ENCODE results near the gene TMOD2. TPM values are rescaled to one million over a fixed set of nuclear protein-coding genes. Genes with fewer than 3 reads are reported as not detected.

Gene TMOD2
- polyA plus RNA-seq, 1 donor (not counting 4 experiments of a cell fraction or from before 2014, with no cell fraction given): 5.2 TPM

DNA sequence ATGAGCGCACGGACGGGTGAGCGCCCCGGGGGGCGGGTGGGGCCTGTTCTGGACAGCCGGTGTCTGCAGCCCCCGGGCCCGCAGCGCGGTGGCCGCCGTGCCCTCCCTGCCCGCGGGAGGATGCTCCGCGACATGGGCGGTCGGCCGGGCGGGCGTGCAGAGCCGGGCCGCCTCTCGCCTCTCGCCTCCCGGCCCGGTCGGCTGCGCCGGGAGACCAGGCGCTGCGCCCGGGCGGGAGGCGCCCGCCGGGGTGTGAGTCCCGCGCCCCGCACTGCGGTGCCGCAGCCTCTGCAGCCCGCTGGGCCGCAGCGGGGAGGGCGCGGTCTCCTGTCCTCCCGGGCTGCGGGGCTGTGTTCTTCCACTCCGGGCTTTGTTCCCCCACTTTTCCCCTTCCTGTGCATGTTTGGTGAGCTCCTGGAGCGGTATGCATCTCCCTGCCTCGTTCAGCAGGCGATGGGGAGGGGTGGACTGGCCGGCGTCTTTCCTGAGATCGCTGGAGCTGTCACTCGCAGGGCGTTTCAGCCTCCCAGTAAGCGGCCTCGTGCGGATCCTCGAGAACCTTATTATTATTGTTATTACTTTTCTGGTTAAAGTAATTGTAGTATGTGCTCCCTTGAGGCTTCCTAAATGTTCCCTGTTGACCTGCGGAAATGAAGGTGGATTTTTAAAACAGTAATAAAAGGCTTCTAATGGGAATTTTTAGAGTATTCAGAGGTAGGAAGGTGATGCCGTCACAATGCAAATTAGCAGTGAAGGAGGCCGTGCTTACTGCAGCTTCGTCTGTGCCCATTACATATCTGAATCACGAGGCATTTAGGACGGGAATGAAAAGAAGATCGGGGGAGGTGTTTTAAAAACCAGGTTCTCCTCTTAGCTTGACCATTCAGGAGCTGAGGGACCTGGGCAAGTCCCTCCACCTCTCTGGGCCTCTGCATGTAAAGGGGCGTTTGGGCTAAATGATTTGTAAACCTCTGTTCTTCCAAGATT, 593 bp downstream of the TMOD2 start:
- DNase-seq (ENCODE audit: low read depth, low spot score) (no peak), FAIRE-seq (peak; percentile 68)
- no peaks in the 10 kb centered on the region for H3K9me3 ChIP-seq (ENCODE audit: control insufficient read depth, low read depth, low read length)
- peaks cover 4% of the 10 kb centered on the region for H3K27me3 ChIP-seq (ENCODE audit: control insufficient read depth, extremely low read depth, insufficient read depth, low read length)
- no peak overlapping the region for H3K27ac ChIP-seq (ENCODE audit: control insufficient read depth, insufficient read depth, low read length)
- H4K20me1 ChIP-seq (ENCODE audit: control insufficient read depth, extremely low read depth, insufficient read depth, low read length): no peaks in the 10 kb centered on the region
- H3K36me3 ChIP-seq (ENCODE audit: control insufficient read depth in 2 of 2, extremely low read depth in 1 of 2, insufficient read depth in 2 of 2, low read length in 2 of 2): no peaks in the 10 kb centered on the region
- no peaks in the 10 kb centered on the region for H3K9me1 ChIP-seq (ENCODE audit: control insufficient read depth, extremely low read depth, insufficient read depth, low read length)
- H3K9ac ChIP-seq (ENCODE audit: control insufficient read depth, extremely low read depth, insufficient read depth, low read length): peak overlapping the region; percentile 11
- dilution Hi-C loops (cut with MboI; ENCODE audit: extremely low pct_ligation_motif_present, low sequenced_read_pairs): no loop called here
- peak overlapping the region; percentile 92 for H2AFZ ChIP-seq (ENCODE audit: control insufficient read depth, low read length)
- no peaks in the 10 kb centered on the region for H3K79me2 ChIP-seq (ENCODE audit: control insufficient read depth, insufficient read depth, low read length)
- peak overlapping the region; percentile 85 for H3K4me2 ChIP-seq (ENCODE audit: control insufficient read depth, extremely low read depth, insufficient read depth, low read depth, low read length)
- peak overlapping the region; percentile 44 to 78 (median 70) for H3K4me3 ChIP-seq (ENCODE audit: control insufficient read depth in 2 of 3, extremely low read depth in 1 of 3, insufficient read depth in 2 of 3, low read depth in 1 of 3, low read length in 3 of 3)
- no peak for TF ChIP-seq EZH2 (IDR thresholded peaks at IDR 0.05; ENCODE audit: low read length)
- TF ChIP-seq, protein P1, sequence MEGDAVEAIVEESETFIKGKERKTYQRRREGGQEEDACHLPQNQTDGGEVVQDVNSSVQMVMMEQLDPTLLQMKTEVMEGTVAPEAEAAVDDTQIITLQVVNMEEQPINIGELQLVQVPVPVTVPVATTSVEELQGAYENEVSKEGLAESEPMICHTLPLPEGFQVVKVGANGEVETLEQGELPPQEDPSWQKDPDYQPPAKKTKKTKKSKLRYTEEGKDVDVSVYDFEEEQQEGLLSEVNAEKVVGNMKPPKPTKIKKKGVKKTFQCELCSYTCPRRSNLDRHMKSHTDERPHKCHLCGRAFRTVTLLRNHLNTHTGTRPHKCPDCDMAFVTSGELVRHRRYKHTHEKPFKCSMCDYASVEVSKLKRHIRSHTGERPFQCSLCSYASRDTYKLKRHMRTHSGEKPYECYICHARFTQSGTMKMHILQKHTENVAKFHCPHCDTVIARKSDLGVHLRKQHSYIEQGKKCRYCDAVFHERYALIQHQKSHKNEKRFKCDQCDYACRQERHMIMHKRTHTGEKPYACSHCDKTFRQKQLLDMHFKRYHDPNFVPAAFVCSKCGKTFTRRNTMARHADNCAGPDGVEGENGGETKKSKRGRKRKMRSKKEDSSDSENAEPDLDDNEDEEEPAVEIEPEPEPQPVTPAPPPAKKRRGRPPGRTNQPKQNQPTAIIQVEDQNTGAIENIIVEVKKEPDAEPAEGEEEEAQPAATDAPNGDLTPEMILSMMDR (optimal IDR thresholded peaks at IDR 0.05 in 1 of 3, IDR thresholded peaks at IDR 0.05 in 1 of 3, conservative IDR thresholded peaks at IDR 0.05 in 1 of 3; ENCODE audit: extremely low read depth in 1 of 3, insufficient read depth in 2 of 3, low read length in 3 of 3): no peak
- peaks cover 4% of the 10 kb centered on the region for H3K4me1 ChIP-seq (ENCODE audit: control insufficient read depth, extremely low read depth, insufficient read depth, low read length)

DNA sequence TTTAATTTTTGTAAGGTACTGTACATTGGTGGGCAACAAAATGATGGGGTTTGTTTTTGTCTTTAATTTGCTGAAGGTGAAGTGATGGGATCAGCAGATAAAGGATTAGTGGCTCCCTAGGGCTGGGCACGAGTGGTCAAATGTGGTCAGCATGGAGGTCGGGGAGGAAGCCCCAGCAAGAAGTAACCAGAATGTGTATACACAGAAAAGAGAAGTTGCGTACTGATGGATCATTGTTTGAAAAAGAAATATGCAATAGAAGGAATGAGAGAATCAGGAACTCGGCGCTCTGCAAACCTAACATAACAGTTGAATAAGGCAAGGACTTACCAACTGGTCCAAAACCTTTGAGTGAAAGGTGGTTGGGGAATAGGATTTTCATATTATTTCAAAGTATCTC, 1.5 kb downstream of the TMOD2 start:
- no peak for TF ChIP-seq EZH2 (IDR thresholded peaks at IDR 0.05; ENCODE audit: low read length)
- TF ChIP-seq, protein P1 (optimal IDR thresholded peaks at IDR 0.05 in 1 of 3, IDR thresholded peaks at IDR 0.05 in 1 of 3, conservative IDR thresholded peaks at IDR 0.05 in 1 of 3; ENCODE audit: extremely low read depth in 1 of 3, insufficient read depth in 2 of 3, low read length in 3 of 3): no peak
- no peak for FAIRE-seq
- no peaks in the 10 kb centered on the region for H3K36me3 ChIP-seq (ENCODE audit: control insufficient read depth in 2 of 2, extremely low read depth in 1 of 2, insufficient read depth in 2 of 2, low read length in 2 of 2)
- no peak for DNase-seq (ENCODE audit: low read depth, low spot score)
- H2AFZ ChIP-seq (ENCODE audit: control insufficient read depth, low read length): no peak overlapping the region
- peaks cover 4% of the 10 kb centered on the region for H3K27me3 ChIP-seq (ENCODE audit: control insufficient read depth, extremely low read depth, insufficient read depth, low read length)
- H3K4me1 ChIP-seq (ENCODE audit: control insufficient read depth, extremely low read depth, insufficient read depth, low read length): peaks cover 4% of the 10 kb centered on the region
- H3K27ac ChIP-seq (ENCODE audit: control insufficient read depth, insufficient read depth, low read length): no peak overlapping the region
- no peak overlapping the region for H3K4me3 ChIP-seq (ENCODE audit: control insufficient read depth in 2 of 3, extremely low read depth in 1 of 3, insufficient read depth in 2 of 3, low read depth in 1 of 3, low read length in 3 of 3)
- no peaks in the 10 kb centered on the region for H3K9me3 ChIP-seq (ENCODE audit: control insufficient read depth, low read depth, low read length)
- H3K4me2 ChIP-seq (ENCODE audit: control insufficient read depth, extremely low read depth, insufficient read depth, low read depth, low read length): no peak overlapping the region
- H3K9me1 ChIP-seq (ENCODE audit: control insufficient read depth, extremely low read depth, insufficient read depth, low read length): no peaks in the 10 kb centered on the region
- no peaks in the 10 kb centered on the region for H4K20me1 ChIP-seq (ENCODE audit: control insufficient read depth, extremely low read depth, insufficient read depth, low read length)
- no peaks in the 10 kb centered on the region for H3K79me2 ChIP-seq (ENCODE audit: control insufficient read depth, insufficient read depth, low read length)
- dilution Hi-C loops (cut with MboI; ENCODE audit: extremely low pct_ligation_motif_present, low sequenced_read_pairs): no loop called here
- no peak overlapping the region for H3K9ac ChIP-seq (ENCODE audit: control insufficient read depth, extremely low read depth, insufficient read depth, low read length)
